ENCODE results near the gene PREX1.
"Not testable (repeated sequence)": the region's sequence is repeated elsewhere in the genome, so short reads cannot be mapped to it uniquely, and the experiment has no call there.

The PREX1 gene

GRCh38 chr20:48829940-48830339, 2.1 kb upstream of the PREX1 start:
- Mint-ChIP-seq H3K4me1 (peaks cover 46% of the 10 kb centered on the region), H3K27me3 (ENCODE audit: low read depth) (peaks cover 54% of the 10 kb centered on the region), H3K9me3 (no peaks in the 10 kb centered on the region), H3K36me3 (ENCODE audit: low read depth) (no peaks in the 10 kb centered on the region), H3K27ac (no peak overlapping the region), H3K4me3 (peak overlapping the region in 2 of 3 experiments; percentile 91 to 92)
- TF ChIP-seq CTCF (IDR thresholded peaks at IDR 0.05; ENCODE audit: unreplicated experiment in 3 of 3), result no peak

GRCh38 chr20:48828734-48829460, 1.1 kb upstream of the PREX1 start:
- Mint-ChIP-seq H3K4me3 (peak overlapping the region; percentile 91 to 92 (median 91)), H3K9me3 (no peaks in the 10 kb centered on the region), H3K27me3 (ENCODE audit: low read depth) (peaks cover 56% of the 10 kb centered on the region), H3K27ac (peak overlapping the region; percentile 63 to 78 (median 72)), H3K36me3 (ENCODE audit: low read depth) (no peaks in the 10 kb centered on the region), H3K4me1 (peaks cover 51% of the 10 kb centered on the region)
- TF ChIP-seq CTCF (IDR thresholded peaks at IDR 0.05; ENCODE audit: unreplicated experiment in 3 of 3), result no peak

GRCh38 chr20:48826883-48827771, 672 bp downstream of the PREX1 start:
- TF ChIP-seq CTCF (IDR thresholded peaks at IDR 0.05; ENCODE audit: unreplicated experiment in 3 of 3), result no peak
- Mint-ChIP-seq H3K9me3 (no peaks in the 10 kb centered on the region), H3K36me3 (ENCODE audit: low read depth) (no peaks in the 10 kb centered on the region), H3K27me3 (ENCODE audit: low read depth) (peaks cover 50% of the 10 kb centered on the region), H3K4me3 (peak overlapping the region; percentile 91 to 93 (median 92)), H3K4me1 (peaks cover 42% of the 10 kb centered on the region), H3K27ac (peak overlapping the region; percentile 37 to 70 (median 37))

GRCh38 chr20:48826480-48826879, 1.3 kb downstream of the PREX1 start:
- not testable (repeated sequence) for H3K9me3 Mint-ChIP-seq; H3K36me3 Mint-ChIP-seq (ENCODE audit: low read depth)
- H3K4me3 Mint-ChIP-seq, result peak overlapping the region; percentile 91 to 93 (median 92)
- peaks cover 36% of the 10 kb centered on the region for H3K4me1 Mint-ChIP-seq
- H3K27ac Mint-ChIP-seq, result peak overlapping the region; percentile 56 to 70 (median 60)
- peaks cover 45% of the 10 kb centered on the region for H3K27me3 Mint-ChIP-seq (ENCODE audit: low read depth)

GRCh38 chr20:48826069-48826468, 1.7 kb downstream of the PREX1 start:
- no peaks in the 10 kb centered on the region for H3K9me3 Mint-ChIP-seq
- peaks cover 45% of the 10 kb centered on the region for H3K27me3 Mint-ChIP-seq (ENCODE audit: low read depth)
- no peaks in the 10 kb centered on the region for H3K36me3 Mint-ChIP-seq (ENCODE audit: low read depth)
- peaks cover 32% of the 10 kb centered on the region for H3K4me1 Mint-ChIP-seq
- H3K4me3 Mint-ChIP-seq, result peak overlapping the region; percentile 91 to 93 (median 92)
- H3K27ac Mint-ChIP-seq, result peak overlapping the region; percentile 56 to 70 (median 60)
- no peak for TF ChIP-seq CTCF (IDR thresholded peaks at IDR 0.05; ENCODE audit: unreplicated experiment in 3 of 3)

- H3K4me3 Mint-ChIP-seq, result peak overlapping the region; percentile 91 to 93 (median 92)
- peak overlapping the region; percentile 56 to 70 (median 60) for H3K27ac Mint-ChIP-seq
- TF ChIP-seq CTCF (IDR thresholded peaks at IDR 0.05; ENCODE audit: unreplicated experiment in 3 of 3), result no peak
- no peaks in the 10 kb centered on the region for H3K36me3 Mint-ChIP-seq (ENCODE audit: low read depth)
- peaks cover 40% of the 10 kb centered on the region for H3K27me3 Mint-ChIP-seq (ENCODE audit: low read depth)
- H3K9me3 Mint-ChIP-seq, result no peaks in the 10 kb centered on the region
- peaks cover 32% of the 10 kb centered on the region for H3K4me1 Mint-ChIP-seq
Observed at GRCh38 chr20:48825566-48825920, 2.3 kb downstream of the PREX1 start.
